Kidney epithelial cell (primary cell): Measurements from ENCODE around the gene MEOX1. TPM values are rescaled to one million over a fixed set of nuclear protein-coding genes. Genes with fewer than 3 reads are reported as not detected.

Experiments used
- DNase-seq: peaks from one replicate; pipeline ENCODE4 v3.0.0-alpha.2; 2010; ENCODE audit warnings: low read depth
- H3K27me3 ChIP-seq: 2 replicates; pipeline ENCODE4 v1.6.0; 2011; ENCODE audit warnings: low read length; ENCODE audit not compliant: control insufficient read depth, insufficient read depth
- H3K36me3 ChIP-seq: 2 replicates; pipeline ENCODE4 v1.5.1; 2011; ENCODE audit warnings: low read length; ENCODE audit not compliant: control insufficient read depth, insufficient read depth
- H3K4me3 ChIP-seq: 2 replicates; pipeline ENCODE4 v1.5.1; 2011; ENCODE audit warnings: low read depth, mild to moderate bottlenecking, control low read depth, low read length
- total RNA-seq: library from RNA; depleted of rRNA; stranded (reverse); fragments of >200 nt; gene quantifications from 2 replicates; pipeline ENCODE4 v1.2.3, GENCODE V29; 2015
- TF ChIP-seq, protein P1 (sequence below): IDR thresholded peaks from 2 replicates; pipeline ENCODE4 v1.5.1; 2011; ENCODE audit warnings: mild to moderate bottlenecking, moderate library complexity, low read length, control low read depth, inconsistent platforms; ENCODE audit not compliant: insufficient read depth, poor library complexity, severe bottlenecking

The MEOX1 gene
- total RNA-seq, 1 donor from 2014 or later = 2.6 TPM

DNA sequence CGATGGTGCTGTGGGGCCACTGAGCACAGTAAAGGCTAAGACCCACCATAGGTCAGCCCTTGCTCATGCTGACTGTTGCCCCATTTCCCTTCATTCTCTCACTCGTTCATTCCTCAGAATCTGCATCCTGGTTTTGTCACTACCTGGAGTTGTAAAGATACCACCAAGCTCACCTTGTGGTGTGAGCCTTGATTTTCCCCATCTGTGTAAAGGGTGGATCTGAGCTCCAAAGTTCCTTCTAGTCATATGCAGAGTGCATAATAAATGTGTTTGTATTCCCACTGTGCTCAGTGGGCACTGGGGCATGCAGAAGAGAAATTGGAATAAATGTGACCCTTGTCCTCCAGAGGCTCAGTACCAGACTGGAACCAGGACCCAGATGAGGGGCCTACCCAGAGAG, 35.2 kb upstream of the MEOX1 start:
- DNase-seq = no peak
- Histone ChIP-seq H3K36me3 (no peaks in the 10 kb centered on the region), H3K27me3 (no peaks in the 10 kb centered on the region), H3K4me3 (no peak overlapping the region)
- TF ChIP-seq, protein P1, sequence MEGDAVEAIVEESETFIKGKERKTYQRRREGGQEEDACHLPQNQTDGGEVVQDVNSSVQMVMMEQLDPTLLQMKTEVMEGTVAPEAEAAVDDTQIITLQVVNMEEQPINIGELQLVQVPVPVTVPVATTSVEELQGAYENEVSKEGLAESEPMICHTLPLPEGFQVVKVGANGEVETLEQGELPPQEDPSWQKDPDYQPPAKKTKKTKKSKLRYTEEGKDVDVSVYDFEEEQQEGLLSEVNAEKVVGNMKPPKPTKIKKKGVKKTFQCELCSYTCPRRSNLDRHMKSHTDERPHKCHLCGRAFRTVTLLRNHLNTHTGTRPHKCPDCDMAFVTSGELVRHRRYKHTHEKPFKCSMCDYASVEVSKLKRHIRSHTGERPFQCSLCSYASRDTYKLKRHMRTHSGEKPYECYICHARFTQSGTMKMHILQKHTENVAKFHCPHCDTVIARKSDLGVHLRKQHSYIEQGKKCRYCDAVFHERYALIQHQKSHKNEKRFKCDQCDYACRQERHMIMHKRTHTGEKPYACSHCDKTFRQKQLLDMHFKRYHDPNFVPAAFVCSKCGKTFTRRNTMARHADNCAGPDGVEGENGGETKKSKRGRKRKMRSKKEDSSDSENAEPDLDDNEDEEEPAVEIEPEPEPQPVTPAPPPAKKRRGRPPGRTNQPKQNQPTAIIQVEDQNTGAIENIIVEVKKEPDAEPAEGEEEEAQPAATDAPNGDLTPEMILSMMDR = no peak

- no peak overlapping the region for H3K4me3 ChIP-seq
- H3K36me3 ChIP-seq = no peaks in the 10 kb centered on the region
- TF ChIP-seq, protein P1 = no peak
- H3K27me3 ChIP-seq = no peaks in the 10 kb centered on the region
- DNase-seq = no peak
These were observed 34.5 kb upstream of the MEOX1 start for GRCh38 chr17:43695970-43696865.

- Histone ChIP-seq H3K4me3 (no peak overlapping the region), H3K36me3 (no peaks in the 10 kb centered on the region), H3K27me3 (peaks cover 3% of the 10 kb centered on the region)
- TF ChIP-seq, protein P1 = peak; percentile 82
- DNase-seq = no peak
These were observed 32.6 kb upstream of the MEOX1 start for GRCh38 chr17:43694081-43694870.

GRCh38 chr17:43691317-43691693, 29.6 kb upstream of the MEOX1 start:
- Histone ChIP-seq H3K36me3 (no peaks in the 10 kb centered on the region), H3K27me3 (peaks cover 8% of the 10 kb centered on the region), H3K4me3 (no peak overlapping the region)
- TF ChIP-seq, protein P1 = no peak
- DNase-seq = no peak

GRCh38 chr17:43690624-43691316, 29.0 kb upstream of the MEOX1 start:
- Histone ChIP-seq H3K4me3 (no peak overlapping the region), H3K36me3 (no peaks in the 10 kb centered on the region), H3K27me3 (peaks cover 8% of the 10 kb centered on the region)
- TF ChIP-seq, protein P1 = no peak
- DNase-seq = no peak
